ENCODE measurements around the gene PARP6. TPM values are rescaled to one million over a fixed set of nuclear protein-coding genes. Genes with fewer than 3 reads are reported as not detected.

The PARP6 gene
- total RNA-seq (10 to 100 TPM; 46.1 to 83.2 (median 65.5) TPM), polyA plus RNA-seq (10 to 100 TPM; 48.5 to 81.1 (median 58.6) TPM)
- long read RNA-seq, donor 1, partial matches to known transcripts, result 1 of 19 reads
- long read RNA-seq, donor 1, other reads (novel, unspliced or antisense), result 13 of 19 reads
- long read RNA-seq, donor 2, partial matches to known transcripts, result 15 of 80 reads
- long read RNA-seq, donor 2, other reads (novel, unspliced or antisense), result 63 of 80 reads

- intact Hi-C loops (cut with DNase I), result loop anchor here (2.0 to 5.0 kb wide), 5 partner anchors 40 to 200 kb away; partner anchors contain the start of genes PKM (in 2 of the 2), ARIH1 (in 1 of the 2), MYO9A (in 1 of the 2) and SENP8 (in 1 of the 2)
- H3K27me3 ChIP-seq (ENCODE audit: insufficient read depth in 3 of 3, low read length in 2 of 3), result no peaks in the 10 kb centered on the region
Observed at GRCh38 chr15:72272213-72272996, at the start of gene PARP6. Gene PARP6 (minus strand): TSS chr15:72272554. CDS start chr15:72267477, 5,077 bp downstream.

GRCh38 chr15:72319985-72320671 lies 47.8 kb upstream of the PARP6 start, which contains the start of gene CELF6:
Gene CELF6 (minus strand): TSS chr15:72320157. CDS start chr15:72319874, 283 bp downstream.
- ATAC-seq, result peak; percentile 60 to 81 (median 71)
- Histone ChIP-seq H3K36me3 (ENCODE audit: insufficient read depth in 1 of 2, low read depth in 1 of 2) (no peaks in the 10 kb centered on the region), H3K27me3 (ENCODE audit: insufficient read depth in 3 of 3, low read length in 2 of 3) (no peaks in the 10 kb centered on the region), H3K9me3 (peaks cover 11% of the 10 kb centered on the region), H3K4me1 (no peaks in the 10 kb centered on the region), H3K27ac (no peak within 1 kb of the TSS), H3K4me3 (peak within 1 kb of the TSS; percentile 70)
- TF ChIP-seq CTCF (IDR thresholded peaks at IDR 0.05), result no peak
- 1% methylated on average over 35 to 58 of the region's 58 CpGs for WGBS, 3 donors
- DNase-seq, result peak; percentile 69 to 80
- intact Hi-C loops (cut with DNase I), result no loop called here

More at GRCh38 chr15:72272213-72272996, at the start of gene PARP6:
- ATAC-seq (peak; percentile 99), DNase-seq (peak; percentile 100)
- Histone ChIP-seq H3K27ac (peak within 1 kb of the TSS; percentile 92), H3K9me3 (no peaks in the 10 kb centered on the region), H3K4me3 (peak within 1 kb of the TSS; percentile 93), H3K36me3 (ENCODE audit: insufficient read depth in 1 of 2, low read depth in 1 of 2) (peaks cover 0 to 33% of the 10 kb centered on the region in 2 donors), H3K4me1 (peaks cover 23% of the 10 kb centered on the region)
- 0 to 1% (median 1%) methylated on average over 47 to 82 of the region's 82 CpGs for WGBS, 3 donors
- peak; percentile 62 for TF ChIP-seq CTCF (IDR thresholded peaks at IDR 0.05)

- Histone ChIP-seq H3K4me3 (peak overlapping the region; percentile 70), H3K27ac (no peak overlapping the region), H3K4me1 (no peaks in the 10 kb centered on the region), H3K9me3 (peaks cover 11% of the 10 kb centered on the region), H3K27me3 (ENCODE audit: insufficient read depth in 3 of 3, low read length in 2 of 3) (no peaks in the 10 kb centered on the region), H3K36me3 (ENCODE audit: insufficient read depth in 1 of 2, low read depth in 1 of 2) (no peaks in the 10 kb centered on the region)
- WGBS, 3 donors, result 6 to 8% (median 6%) methylated on average over 23 to 48 of the region's 48 CpGs
- ATAC-seq, result peak; percentile 92 to 95 (median 94)
- peak; percentile 77 to 85 for DNase-seq
- TF ChIP-seq CTCF (IDR thresholded peaks at IDR 0.05), result no peak
- intact Hi-C loops (cut with DNase I), result no loop called here
Observed at GRCh38 chr15:72319360-72319984, 47.1 kb upstream of the PARP6 start.

GRCh38 chr15:72318408-72318942 lies 46.1 kb upstream of the PARP6 start:
- ATAC-seq, result no peak

More at GRCh38 chr15:72318408-72318942, 46.1 kb upstream of the PARP6 start:
- H3K27me3 ChIP-seq (ENCODE audit: insufficient read depth in 3 of 3, low read length in 2 of 3), result no peaks in the 10 kb centered on the region
- no peak overlapping the region for H3K4me3 ChIP-seq
- no peak for DNase-seq
- no peak for TF ChIP-seq CTCF (IDR thresholded peaks at IDR 0.05)
- H3K27ac ChIP-seq, result no peak overlapping the region
- intact Hi-C loops (cut with DNase I), result no loop called here
- H3K36me3 ChIP-seq (ENCODE audit: insufficient read depth in 1 of 2, low read depth in 1 of 2), result no peaks in the 10 kb centered on the region
- H3K4me1 ChIP-seq, result no peaks in the 10 kb centered on the region
- WGBS, 3 donors, result 35 to 42% (median 39%) methylated on average over 2 of the region's 2 CpGs
- H3K9me3 ChIP-seq, result peaks cover 2% of the 10 kb centered on the region
